ENCODE data around the gene SYT2.
"Not testable (repeated sequence)": the region's sequence is repeated elsewhere in the genome, so short reads cannot be mapped to it uniquely, and the experiment has no call there.

SYT2 gene

GRCh38 chr1:202590975-202591411 lies 119.3 kb downstream of the SYT2 start:
- DNase-seq (ENCODE audit: low read depth) = no peak

GRCh38 chr1:202590126-202590525 lies 120.1 kb downstream of the SYT2 start:
- DNase-seq (ENCODE audit: low read depth) = no peak

- no peak for DNase-seq (ENCODE audit: low read depth)
These were observed 120.9 kb downstream of the SYT2 start for GRCh38 chr1:202589190-202589930.

GRCh38 chr1:202588503-202589189 lies 121.6 kb downstream of the SYT2 start:
- DNase-seq (ENCODE audit: low read depth) = no peak

GRCh38 chr1:202587859-202588485 lies 122.3 kb downstream of the SYT2 start:
- DNase-seq (ENCODE audit: low read depth) = no peak

GRCh38 chr1:202586871-202587270 lies 123.4 kb downstream of the SYT2 start:
- DNase-seq (ENCODE audit: low read depth) = no peak

- DNase-seq (ENCODE audit: low read depth) = no peak
These were observed 124.0 kb downstream of the SYT2 start for GRCh38 chr1:202586018-202586821.

- no peak for DNase-seq (ENCODE audit: low read depth)
These were observed 124.7 kb downstream of the SYT2 start for GRCh38 chr1:202585590-202585933.

- no peak for DNase-seq (ENCODE audit: low read depth)
These were observed 125.3 kb downstream of the SYT2 start for GRCh38 chr1:202584707-202585589.

GRCh38 chr1:202582350-202582749 lies 127.9 kb downstream of the SYT2 start:
- not testable (repeated sequence) for DNase-seq (ENCODE audit: low read depth)

GRCh38 chr1:202580619-202581018 lies 129.6 kb downstream of the SYT2 start:
- no peak for DNase-seq (ENCODE audit: low read depth)

GRCh38 chr1:202579806-202580205 lies 130.4 kb downstream of the SYT2 start:
- DNase-seq (ENCODE audit: low read depth) = no peak

- no peak for DNase-seq (ENCODE audit: low read depth)
These were observed 131.7 kb downstream of the SYT2 start for GRCh38 chr1:202578565-202578964.

GRCh38 chr1:202578001-202578504 lies 132.2 kb downstream of the SYT2 start:
- DNase-seq (ENCODE audit: low read depth) = no peak

GRCh38 chr1:202577381-202577780 lies 132.9 kb downstream of the SYT2 start:
- no peak for DNase-seq (ENCODE audit: low read depth)

- no peak for DNase-seq (ENCODE audit: low read depth)
These were observed 133.4 kb downstream of the SYT2 start for GRCh38 chr1:202576816-202577215.

- no peak for DNase-seq (ENCODE audit: low read depth)
These were observed 134.2 kb downstream of the SYT2 start for GRCh38 chr1:202575918-202576653.

- DNase-seq (ENCODE audit: low read depth) = no peak
These were observed 137.4 kb downstream of the SYT2 start for GRCh38 chr1:202572867-202573266.

GRCh38 chr1:202571719-202572339 lies 138.4 kb downstream of the SYT2 start:
- DNase-seq (ENCODE audit: low read depth) = no peak

Measured in stimulated activated CD8-positive, alpha-beta memory T cell treated with anti-CD3 and anti-CD28 coated beads, Interleukin-12 subunit alpha, Interleukin-12 subunit beta, amount 100 ng/mL, for 4 hours (primary cell).